ENCODE data around the gene OR10H4. TPM values are rescaled to one million over a fixed set of nuclear protein-coding genes. Genes with fewer than 3 reads are reported as not detected.

OR10H4 gene
- total RNA-seq, result not detected

GRCh38 chr19:15948223-15949058, at the start of gene OR10H4:
OR10H4 (plus strand) TSS chr19:15949008; CDS start chr19:15949008, 0 bp downstream.

GRCh38 chr19:15934332-15935078, 14.3 kb upstream of the OR10H4 start, which contains the start of gene CYP4F11:
CYP4F11 (minus strand) TSS chr19:15934529; CDS start chr19:15934408, 121 bp downstream.

Other genes with a start within 250 kb of the OR10H4 start
- gene OR10H2, start 221.0 kb upstream of the OR10H4 start, total RNA-seq, result not detected
- not detected for gene OR10H3, start 211.0 kb upstream of the OR10H4 start, total RNA-seq
- gene OR10H5, start 161.3 kb upstream of the OR10H4 start, total RNA-seq, result not detected
- not detected for gene OR10H1, start 133.3 kb upstream of the OR10H4 start, total RNA-seq
- not detected for gene CYP4F2, start 50.9 kb upstream of the OR10H4 start, total RNA-seq
- under 1 TPM in 1 of 2 donors, not detected in 1; under 0.01 TPM for gene CYP4F11, start 14.5 kb upstream of the OR10H4 start, total RNA-seq
- 100 to 1,000 TPM; 409 to 554 TPM for gene TPM4, start 127.5 kb downstream of the OR10H4 start, total RNA-seq
- 100 to 1,000 TPM in 1 of 2 donors, 10 to 100 TPM in 1; 89.5 to 143 TPM for gene RAB8A, start 162.9 kb downstream of the OR10H4 start, total RNA-seq
- gene HSH2D, start 194.7 kb downstream of the OR10H4 start, total RNA-seq, result not detected
- gene CIB3, start 224.5 kb downstream of the OR10H4 start, total RNA-seq, result not detected
- 10 to 100 TPM; 89.1 to 99.6 TPM for gene FAM32A, start 236.4 kb downstream of the OR10H4 start, total RNA-seq
- 10 to 100 TPM; 74.3 to 82.6 TPM for gene AP1M1, start 248.9 kb downstream of the OR10H4 start, total RNA-seq

Data from melanocyte of skin (primary cell).